K562 (cell line): ENCODE results near the gene NOS1.

Experiments used
- BCL6 ChIP-seq: fragments of 250-450 bp; sonication (Bioruptor Pico); IDR thresholded peaks from 2 replicates; pipeline ENCODE4 v1.4.0; 2020
- CHD2 ChIP-seq: IDR thresholded peaks from 2 replicates; pipeline ENCODE4 v1.6.1; 2011; ENCODE audit warnings: low read depth, low read length
- FOXK2 ChIP-seq, 2 experiments: fragments of 450-650 bp; IDR thresholded peaks in 1 of 2; conservative IDR thresholded peaks in 1 of 2; 2 replicates each; pipeline ENCODE4 v1.6.1; 2016; ENCODE audit warnings: low read depth in 2 of 2, mild to moderate bottlenecking in 1 of 2
- FOXP1 ChIP-seq: sonication (generic); formaldehyde crosslinking; IDR thresholded peaks from 2 replicates; pipeline ENCODE4 v1.8.0; 2022; ENCODE audit warnings: mild to moderate bottlenecking, missing genetic modification reagents
- SMARCA4 ChIP-seq: fragments of 450-650 bp; IDR thresholded peaks from 2 replicates; pipeline ENCODE4 v1.6.1; 2016
- ZNF318 ChIP-seq, 2 experiments: fragments of 450-650 bp; IDR thresholded peaks; 2 replicates each; pipeline ENCODE4 v1.6.1; 2016; ENCODE audit warnings: mild to moderate bottlenecking in 2 of 2, borderline replicate concordance in 1 of 2, low read depth in 1 of 2, moderate library complexity in 1 of 2
- TF ChIP-seq, protein P1 (sequence below), 3 experiments: IDR thresholded peaks in 2 of 3; conservative IDR thresholded peaks in 1 of 3; 2 replicates each; pipeline ENCODE4 v1.5.1; 2011 to 2012; ENCODE audit warnings: low read length in 3 of 3, mild to moderate bottlenecking in 3 of 3, control low read depth in 2 of 3, improper control_type of control experiment in 1 of 3, inconsistent platforms in 1 of 3, low read depth in 1 of 3, mixed read lengths in 1 of 3, moderate library complexity in 1 of 3; ENCODE audit not compliant: insufficient read depth in 2 of 3

DNA sequence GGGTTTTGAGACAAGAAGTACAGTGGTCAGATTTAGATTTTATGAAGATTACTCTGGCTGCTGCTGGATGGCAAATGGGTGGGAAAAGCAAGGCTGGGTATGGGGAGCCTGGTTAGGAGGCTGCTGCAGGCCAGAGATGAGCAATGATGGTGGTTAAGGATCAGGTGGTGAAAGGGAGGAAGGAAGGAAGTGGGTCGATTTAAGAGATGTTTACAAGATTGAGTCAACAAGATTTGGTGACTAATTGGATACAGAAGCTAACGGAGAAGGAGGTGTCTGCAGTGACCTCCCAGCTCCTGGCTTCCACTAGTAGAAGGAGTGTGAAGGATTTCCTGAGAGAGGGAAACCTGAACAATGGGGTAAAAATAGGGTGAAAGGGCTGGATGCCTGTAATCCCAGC is 18.7 kb downstream of the NOS1 start:
- TF ChIP-seq SMARCA4: no peak
- no peak for TF ChIP-seq ZNF318 (IDR thresholded peaks at IDR 0.05; ENCODE audit: borderline replicate concordance in 1 of 2, low read depth in 1 of 2)
- no peak for TF ChIP-seq BCL6
- no peak for TF ChIP-seq FOXK2 (conservative IDR thresholded peaks at IDR 0.05 in 1 of 2, IDR thresholded peaks at IDR 0.05 in 1 of 2; ENCODE audit: low read depth in 2 of 2)
- TF ChIP-seq, protein P1, sequence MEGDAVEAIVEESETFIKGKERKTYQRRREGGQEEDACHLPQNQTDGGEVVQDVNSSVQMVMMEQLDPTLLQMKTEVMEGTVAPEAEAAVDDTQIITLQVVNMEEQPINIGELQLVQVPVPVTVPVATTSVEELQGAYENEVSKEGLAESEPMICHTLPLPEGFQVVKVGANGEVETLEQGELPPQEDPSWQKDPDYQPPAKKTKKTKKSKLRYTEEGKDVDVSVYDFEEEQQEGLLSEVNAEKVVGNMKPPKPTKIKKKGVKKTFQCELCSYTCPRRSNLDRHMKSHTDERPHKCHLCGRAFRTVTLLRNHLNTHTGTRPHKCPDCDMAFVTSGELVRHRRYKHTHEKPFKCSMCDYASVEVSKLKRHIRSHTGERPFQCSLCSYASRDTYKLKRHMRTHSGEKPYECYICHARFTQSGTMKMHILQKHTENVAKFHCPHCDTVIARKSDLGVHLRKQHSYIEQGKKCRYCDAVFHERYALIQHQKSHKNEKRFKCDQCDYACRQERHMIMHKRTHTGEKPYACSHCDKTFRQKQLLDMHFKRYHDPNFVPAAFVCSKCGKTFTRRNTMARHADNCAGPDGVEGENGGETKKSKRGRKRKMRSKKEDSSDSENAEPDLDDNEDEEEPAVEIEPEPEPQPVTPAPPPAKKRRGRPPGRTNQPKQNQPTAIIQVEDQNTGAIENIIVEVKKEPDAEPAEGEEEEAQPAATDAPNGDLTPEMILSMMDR (IDR thresholded peaks at IDR 0.05 in 2 of 3, conservative IDR thresholded peaks at IDR 0.05 in 1 of 3; ENCODE audit: insufficient read depth in 2 of 3, low read depth in 1 of 3, low read length in 3 of 3): no peak
- no peak for TF ChIP-seq FOXP1 (CRISPR knock-in tag)
- no peak for TF ChIP-seq CHD2
